Endodermal cell (in vitro differentiated cells): ENCODE data around the gene SOX15. TPM values are rescaled to one million over a fixed set of nuclear protein-coding genes. Genes with fewer than 3 reads are reported as not detected.

ENCODE experiments used
- DNase-seq: peaks from one replicate; pipeline ENCODE4 v3.0.0-alpha.2; 2017
- H3K27ac ChIP-seq: 2 replicates; pipeline ENCODE4 v1.5.1; 2013; ENCODE audit warnings: mild to moderate bottlenecking, low read depth, low read length, moderate library complexity
- H3K27me3 ChIP-seq: 2 replicates; pipeline ENCODE4 v1.6.1; 2013; ENCODE audit warnings: mild to moderate bottlenecking, low read length, moderate library complexity; ENCODE audit not compliant: insufficient read depth, control insufficient read depth, poor library complexity, severe bottlenecking
- H3K36me3 ChIP-seq: 2 replicates; pipeline ENCODE4 v1.7.0; 2013; ENCODE audit warnings: mild to moderate bottlenecking, low read length, moderate library complexity; ENCODE audit not compliant: control insufficient read depth, insufficient read depth
- H3K4me1 ChIP-seq: one replicate; pipeline ENCODE4 v1.7.0; 2013; ENCODE audit warnings: low read length; ENCODE audit not compliant: control insufficient read depth, insufficient read depth
- H3K4me3 ChIP-seq: 2 replicates; pipeline ENCODE4 v1.5.1; 2013; ENCODE audit warnings: mild to moderate bottlenecking, low read length, moderate library complexity
- H3K9ac ChIP-seq: 2 replicates; pipeline ENCODE4 v1.6.1; 2013; ENCODE audit warnings: mild to moderate bottlenecking, low read length, moderate library complexity; ENCODE audit not compliant: poor library complexity, severe bottlenecking; ENCODE audit errors: extremely low read depth
- H3K9me3 ChIP-seq: 2 replicates; pipeline ENCODE4 v1.6.1; 2013; ENCODE audit warnings: mild to moderate bottlenecking, low read length, moderate library complexity; ENCODE audit not compliant: control insufficient read depth
- H3K27ac Mint-ChIP-seq: 2 replicates; pipeline ENCODE4 v1.8.0; 2020; ENCODE audit warnings: mixed read lengths
- H3K27me3 Mint-ChIP-seq: 2 replicates; pipeline ENCODE4 v1.8.0; 2021; ENCODE audit warnings: mild to moderate bottlenecking, mixed read lengths; ENCODE audit not compliant: insufficient read depth
- H3K36me3 Mint-ChIP-seq: 2 replicates; pipeline ENCODE4 v1.8.0; 2020; ENCODE audit warnings: low read depth, mixed read lengths
- H3K4me1 Mint-ChIP-seq: 2 replicates; pipeline ENCODE4 v1.8.0; 2020; ENCODE audit warnings: mixed read lengths
- H3K4me3 Mint-ChIP-seq: 2 replicates; pipeline ENCODE4 v1.8.0; 2020; ENCODE audit warnings: mild to moderate bottlenecking, moderate library complexity, mixed read lengths
- H3K9me3 Mint-ChIP-seq: 2 replicates; pipeline ENCODE4 v1.8.0; 2020; ENCODE audit warnings: mild to moderate bottlenecking, mixed read lengths
- WGBS, 2 experiments: methylation state at CpG; one replicate each; pipeline versions ENCODE4 v1.1.5 to v1.1.7; 2013; ENCODE audit warnings: missing lambda C conversion rate in 2 of 2, mixed read lengths in 1 of 2; ENCODE audit not compliant: insufficient coverage in 1 of 2, insufficient read length in 1 of 2; 5-methylcytosine and 5-hydroxymethylcytosine counted together
- total RNA-seq, 2 donors: library from RNA; stranded (reverse); fragmentation: NEBNext Ultra II Directional in 1 of 2; extraction: Animal tissue kit (Norgen Biotek cat#: 25700) in 1 of 2; gene quantifications; 2 replicates in 1 of 2; 3 replicates in 1 of 2; pipeline ENCODE4 v1.2.1, GENCODE V29; 2021
- TF ChIP-seq, protein P1 (sequence below): fragments of 200-600 bp; sonication (generic); conservative IDR thresholded peaks from 2 replicates; pipeline ENCODE4 v1.5.0; 2021; ENCODE audit warnings: antibody characterized with exemption, mild to moderate bottlenecking

The SOX15 gene
- total RNA-seq, 2 donors from 2014 or later = 6.4 to 7.3 TPM

DNA sequence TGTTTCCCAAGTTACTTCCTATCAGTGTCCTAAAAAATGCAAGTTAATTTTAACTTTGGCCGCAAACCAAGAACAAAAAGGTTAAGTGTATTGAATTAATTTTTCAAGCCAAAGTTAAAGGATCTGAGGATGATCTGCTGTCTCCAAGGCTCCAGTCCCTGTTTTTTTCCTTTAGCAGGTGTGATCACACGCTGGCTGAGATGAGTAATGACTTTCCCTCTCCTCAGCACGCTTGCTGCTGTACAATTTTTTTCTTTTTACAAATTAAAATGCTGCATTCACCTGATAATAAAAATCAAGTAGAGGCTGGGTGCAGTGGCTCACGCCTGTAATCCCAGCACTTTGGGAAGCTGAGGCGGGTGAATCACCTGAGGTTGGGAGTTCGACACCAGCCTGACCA is 45.0 kb downstream of the SOX15 start:
- Mint-ChIP-seq H3K27ac (no peak overlapping the region), H3K9me3 (no peaks in the 10 kb centered on the region), H3K36me3 (no peaks in the 10 kb centered on the region), H3K4me1 (peaks cover 3% of the 10 kb centered on the region), H3K27me3 (peaks cover 29% of the 10 kb centered on the region), H3K4me3 (no peak overlapping the region)
- Histone ChIP-seq H3K27me3 (peaks cover 12% of the 10 kb centered on the region), H3K9ac (no peak overlapping the region), H3K27ac (no peak overlapping the region), H3K36me3 (no peaks in the 10 kb centered on the region), H3K9me3 (no peaks in the 10 kb centered on the region), H3K4me3 (no peak overlapping the region), H3K4me1 (no peaks in the 10 kb centered on the region)
- TF ChIP-seq, protein P1, sequence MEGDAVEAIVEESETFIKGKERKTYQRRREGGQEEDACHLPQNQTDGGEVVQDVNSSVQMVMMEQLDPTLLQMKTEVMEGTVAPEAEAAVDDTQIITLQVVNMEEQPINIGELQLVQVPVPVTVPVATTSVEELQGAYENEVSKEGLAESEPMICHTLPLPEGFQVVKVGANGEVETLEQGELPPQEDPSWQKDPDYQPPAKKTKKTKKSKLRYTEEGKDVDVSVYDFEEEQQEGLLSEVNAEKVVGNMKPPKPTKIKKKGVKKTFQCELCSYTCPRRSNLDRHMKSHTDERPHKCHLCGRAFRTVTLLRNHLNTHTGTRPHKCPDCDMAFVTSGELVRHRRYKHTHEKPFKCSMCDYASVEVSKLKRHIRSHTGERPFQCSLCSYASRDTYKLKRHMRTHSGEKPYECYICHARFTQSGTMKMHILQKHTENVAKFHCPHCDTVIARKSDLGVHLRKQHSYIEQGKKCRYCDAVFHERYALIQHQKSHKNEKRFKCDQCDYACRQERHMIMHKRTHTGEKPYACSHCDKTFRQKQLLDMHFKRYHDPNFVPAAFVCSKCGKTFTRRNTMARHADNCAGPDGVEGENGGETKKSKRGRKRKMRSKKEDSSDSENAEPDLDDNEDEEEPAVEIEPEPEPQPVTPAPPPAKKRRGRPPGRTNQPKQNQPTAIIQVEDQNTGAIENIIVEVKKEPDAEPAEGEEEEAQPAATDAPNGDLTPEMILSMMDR = no peak
- no peak for DNase-seq
- 72 to 82% methylated on average over 5 to 6 of the region's 6 CpGs for WGBS, 2 experiments

DNA sequence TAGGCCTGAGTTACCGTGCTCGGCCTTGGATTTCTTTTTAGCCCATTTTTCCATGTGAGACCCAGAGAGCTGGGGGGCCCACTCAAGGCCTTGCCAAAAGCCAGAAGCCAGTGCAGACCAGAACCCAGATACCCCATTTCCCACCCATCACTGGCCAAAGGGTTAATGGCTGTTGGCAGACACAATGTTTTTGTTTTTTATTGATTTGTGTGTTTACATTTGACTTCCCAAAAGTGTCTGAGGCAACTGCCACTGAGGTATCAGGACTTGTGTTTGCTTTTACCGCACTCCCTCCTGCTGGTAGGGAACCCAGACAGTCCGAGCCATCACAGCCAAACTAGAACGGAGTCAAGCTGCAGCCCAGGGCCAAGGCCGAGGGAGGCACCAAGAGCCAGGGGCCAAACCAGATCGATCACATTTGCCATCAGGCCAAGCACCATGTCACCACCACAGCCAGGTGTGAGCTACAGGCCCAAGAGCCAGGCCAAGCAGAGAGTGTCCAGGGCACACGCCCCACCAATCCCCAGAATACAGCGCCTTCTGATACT is 48.7 kb downstream of the SOX15 start:
- DNase-seq = no peak
- Histone ChIP-seq H3K4me3 (no peak overlapping the region), H3K27ac (no peak overlapping the region), H3K36me3 (no peaks in the 10 kb centered on the region), H3K9ac (no peak overlapping the region), H3K9me3 (peaks cover 11% of the 10 kb centered on the region), H3K4me1 (no peaks in the 10 kb centered on the region), H3K27me3 (peaks cover 12% of the 10 kb centered on the region)
- Mint-ChIP-seq H3K9me3 (peaks cover 21% of the 10 kb centered on the region), H3K27ac (no peak overlapping the region), H3K4me1 (no peaks in the 10 kb centered on the region), H3K27me3 (peaks cover 20% of the 10 kb centered on the region), H3K36me3 (no peaks in the 10 kb centered on the region), H3K4me3 (no peak overlapping the region)
- 96 to 100% methylated on average over 6 to 9 of the region's 9 CpGs for WGBS, 2 experiments
- TF ChIP-seq, protein P1 = no peak

DNA sequence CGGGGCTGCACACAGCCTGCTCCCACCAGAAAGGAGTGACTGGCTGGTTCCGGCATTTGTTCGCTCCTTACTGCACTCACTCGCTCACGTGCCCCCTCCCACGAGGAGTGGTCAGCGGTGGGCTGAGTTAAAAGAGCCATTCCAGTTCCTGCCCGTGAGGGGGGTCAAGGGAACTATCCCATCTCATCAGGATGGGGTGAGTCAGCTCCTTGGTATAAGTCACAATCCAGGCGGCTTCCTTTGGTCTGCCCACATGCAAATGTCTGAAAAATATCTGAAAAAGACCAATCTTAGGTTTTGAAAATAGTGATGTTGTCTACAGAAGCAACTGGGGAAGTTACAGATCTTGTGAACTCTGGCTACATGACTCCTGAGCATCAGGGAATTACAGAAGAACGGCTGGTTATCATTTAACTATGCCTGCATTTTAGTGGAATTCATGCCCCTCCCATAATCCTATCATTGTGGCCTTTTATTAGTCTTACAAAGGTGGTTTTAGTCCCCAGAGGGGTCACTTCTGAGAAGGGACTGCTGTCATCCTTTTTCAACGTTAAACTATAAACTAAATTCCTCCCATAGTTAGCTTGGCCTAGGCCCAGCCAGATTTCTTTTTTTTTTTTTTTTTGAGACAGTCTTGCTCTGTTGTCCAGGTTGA is 50.9 kb downstream of the SOX15 start:
- TF ChIP-seq, protein P1 = no peak
- WGBS, 2 experiments = 64 to 82% methylated on average over 7 to 11 of the region's 11 CpGs
- Histone ChIP-seq H3K27ac (no peak overlapping the region), H3K36me3 (no peaks in the 10 kb centered on the region), H3K9ac (no peak overlapping the region), H3K27me3 (peaks cover 12% of the 10 kb centered on the region), H3K4me1 (no peaks in the 10 kb centered on the region), H3K9me3 (peaks cover 11% of the 10 kb centered on the region), H3K4me3 (no peak overlapping the region)
- Mint-ChIP-seq H3K4me1 (no peaks in the 10 kb centered on the region), H3K27ac (no peak overlapping the region), H3K4me3 (no peak overlapping the region), H3K27me3 (peaks cover 24% of the 10 kb centered on the region), H3K9me3 (peaks cover 21% of the 10 kb centered on the region), H3K36me3 (no peaks in the 10 kb centered on the region)
- DNase-seq = no peak

Other genes starting within 250 kb of the SOX15 start
- 1 to 10 TPM; 7.1 to 8.4 TPM for gene KCTD11, start 237.9 kb downstream of the SOX15 start, total RNA-seq
- gene TMEM95, start 234.9 kb downstream of the SOX15 start, total RNA-seq = not detected
- gene TNK1, start 209.0 kb downstream of the SOX15 start, total RNA-seq = 10 to 100 TPM; 11.0 to 11.7 TPM
- gene PLSCR3, start 195.6 kb downstream of the SOX15 start, total RNA-seq = 10 to 100 TPM; 21.0 to 26.2 TPM
- 100 to 1,000 TPM; 133 to 175 TPM for gene TMEM256, start 186.0 kb downstream of the SOX15 start, total RNA-seq
- 100 to 1,000 TPM in 1 of 2 donors, 10 to 100 TPM in 1; 78.5 to 121 TPM for gene NLGN2, start 182.2 kb downstream of the SOX15 start, total RNA-seq
- under 1 TPM; 0.46 to 0.49 TPM for gene SPEM1, start 169.8 kb downstream of the SOX15 start, total RNA-seq
- not detected for gene SPEM2, start 164.5 kb downstream of the SOX15 start, total RNA-seq
- not detected for gene SPEM3, start 161.2 kb downstream of the SOX15 start, total RNA-seq
- gene TMEM102, start 154.7 kb downstream of the SOX15 start, total RNA-seq = 1 to 10 TPM; 6.5 to 8.6 TPM
- gene FGF11, start 150.6 kb downstream of the SOX15 start, total RNA-seq = 1 to 10 TPM; 4.0 to 8.8 TPM
- gene CHRNB1, start 145.0 kb downstream of the SOX15 start, total RNA-seq = 10 to 100 TPM in 1 of 2 donors, 1 to 10 TPM in 1; 8.7 to 11.6 TPM
- gene ZBTB4, start 110.5 kb downstream of the SOX15 start, total RNA-seq = 10 to 100 TPM; 18.8 to 25.5 TPM
- under 1 TPM in 1 of 2 donors, not detected in 1; 0.33 TPM for gene SLC35G6, start 108.6 kb downstream of the SOX15 start, total RNA-seq
- 100 to 1,000 TPM; 129 to 189 TPM for gene POLR2A, start 105.7 kb downstream of the SOX15 start, total RNA-seq
- 1 to 10 TPM; 8.3 to 8.4 TPM for gene TNFSF12, start 41.0 kb downstream of the SOX15 start, total RNA-seq
- 1 to 10 TPM; 1.7 to 3.0 TPM for gene TNFSF13, start 31.3 kb downstream of the SOX15 start, total RNA-seq
- 10 to 100 TPM; 71.5 to 82.3 TPM for gene SENP3, start 28.2 kb downstream of the SOX15 start, total RNA-seq
- under 1 TPM in 1 of 2 donors, not detected in 1; 0.44 TPM for gene CD68, start 10.5 kb downstream of the SOX15 start, total RNA-seq
- 10 to 100 TPM; 47.4 to 56.6 TPM for gene MPDU1, start 6.2 kb downstream of the SOX15 start, total RNA-seq
- gene FXR2, start 24.8 kb upstream of the SOX15 start, total RNA-seq = 10 to 100 TPM; 52.1 to 53.9 TPM
- gene SAT2, start 37.7 kb upstream of the SOX15 start, total RNA-seq = 100 to 1,000 TPM in 1 of 2 donors, 10 to 100 TPM in 1; 82.7 to 103 TPM
- 1 to 10 TPM in 1 of 2 donors, under 1 TPM in 1; 0.77 to 1.9 TPM for gene SHBG, start 40.0 kb upstream of the SOX15 start, total RNA-seq
- gene ATP1B2, start 60.8 kb upstream of the SOX15 start, total RNA-seq = 1 to 10 TPM; 6.4 to 7.5 TPM
- 100 to 1,000 TPM; 113 to 130 TPM for gene TP53, start 97.4 kb upstream of the SOX15 start, total RNA-seq
- gene WRAP53, start 98.4 kb upstream of the SOX15 start, total RNA-seq = 10 to 100 TPM; 21.7 to 30.8 TPM
- gene EFNB3, start 115.1 kb upstream of the SOX15 start, total RNA-seq = 10 to 100 TPM; 12.8 to 15.0 TPM
- under 1 TPM; 0.42 to 0.69 TPM for gene DNAH2, start 127.7 kb upstream of the SOX15 start, total RNA-seq
- gene KDM6B, start 244.1 kb upstream of the SOX15 start, total RNA-seq = 10 to 100 TPM; 53.3 to 60.3 TPM